NOMO-1 treated with dmso at 0.1 percent for 144 hours (cell line): ENCODE data around the gene SLIT1.

ENCODE experiments used
- DNase-seq: peaks from one replicate; lab custom pipeline; 2025; ENCODE audit not compliant: unreplicated experiment; lab: John Stamatoyannopoulos, UW

SLIT1 gene

DNA sequence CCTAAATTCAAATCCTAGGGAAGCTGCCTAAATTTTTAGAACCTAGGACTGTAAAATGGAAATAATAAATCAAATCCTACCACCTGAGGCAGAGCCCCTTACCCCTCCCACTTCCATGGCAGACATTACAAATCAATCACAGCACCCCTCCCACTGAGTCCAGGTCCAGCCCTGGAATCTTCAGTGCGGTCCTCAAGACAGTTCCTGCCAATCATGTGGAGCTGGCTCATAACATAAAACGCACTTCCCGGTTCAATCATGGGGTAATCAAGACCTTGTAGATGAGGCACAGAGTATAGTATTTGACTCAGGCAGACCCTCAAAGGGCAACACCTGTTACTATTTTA is 157.0 kb downstream of the SLIT1 start:
- no peak for DNase-seq

DNA sequence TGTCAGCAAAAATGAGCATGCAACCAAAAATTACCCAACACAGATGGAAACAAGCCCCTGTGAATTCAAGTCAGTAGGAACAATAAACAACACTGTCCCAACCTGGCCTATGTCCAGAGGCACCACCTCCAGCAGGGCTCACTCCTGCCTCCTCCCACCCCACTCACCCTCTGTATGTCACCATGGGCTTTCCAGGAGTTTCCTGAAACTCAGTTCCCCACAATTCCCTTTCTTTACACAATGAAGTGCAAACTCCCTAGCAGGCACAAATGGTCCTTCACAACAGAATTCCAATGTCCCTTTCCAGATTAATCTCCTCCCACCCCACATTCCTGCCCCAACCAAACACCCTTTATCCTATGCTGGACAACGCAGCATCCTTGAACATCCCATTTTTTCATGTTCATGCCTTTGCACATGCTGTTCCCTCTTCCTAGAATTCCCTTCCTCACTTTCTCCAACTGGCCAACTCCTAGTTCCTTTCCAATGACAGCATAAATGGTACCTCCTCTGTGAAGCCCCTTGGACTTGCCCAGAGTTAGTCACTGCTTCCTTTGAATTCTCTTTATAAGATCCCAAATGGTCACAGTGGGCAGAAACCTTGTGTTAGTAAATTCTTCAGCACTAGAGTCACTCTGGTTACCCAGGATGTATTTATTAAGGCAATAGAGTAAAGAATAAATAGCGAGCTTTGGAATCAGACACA is 157.5 kb downstream of the SLIT1 start:
- no peak for DNase-seq

DNA sequence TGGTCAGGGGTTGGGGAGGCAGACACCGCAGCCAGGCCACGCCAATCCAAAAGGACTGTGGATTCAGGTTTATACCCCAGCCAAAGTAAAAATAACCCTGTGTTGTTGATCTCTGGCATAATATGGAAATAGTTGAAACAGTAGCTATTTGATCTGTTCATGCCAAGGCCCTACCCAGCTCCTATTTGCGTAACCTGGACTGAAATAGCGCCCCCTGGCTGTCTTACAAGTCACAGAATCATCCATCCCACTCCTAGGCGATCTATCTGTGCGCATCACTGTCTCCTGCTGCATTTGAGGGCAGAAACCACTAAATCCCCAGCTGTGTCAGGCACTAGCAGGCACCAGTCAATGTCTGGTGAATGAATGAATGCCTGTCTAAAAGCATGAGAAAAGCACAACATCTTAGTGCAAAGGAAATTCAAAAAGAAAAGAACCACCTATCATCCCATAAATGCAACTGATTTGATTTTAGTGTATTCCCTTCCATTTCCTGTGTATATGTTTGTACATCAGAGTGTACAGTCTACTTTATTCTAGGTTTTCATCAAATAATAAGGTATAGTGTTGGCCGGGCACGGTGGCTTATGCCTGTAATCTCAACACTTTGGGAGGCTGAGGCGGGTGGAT is 160.0 kb downstream of the SLIT1 start:
- peak; percentile 11 for DNase-seq

DNA sequence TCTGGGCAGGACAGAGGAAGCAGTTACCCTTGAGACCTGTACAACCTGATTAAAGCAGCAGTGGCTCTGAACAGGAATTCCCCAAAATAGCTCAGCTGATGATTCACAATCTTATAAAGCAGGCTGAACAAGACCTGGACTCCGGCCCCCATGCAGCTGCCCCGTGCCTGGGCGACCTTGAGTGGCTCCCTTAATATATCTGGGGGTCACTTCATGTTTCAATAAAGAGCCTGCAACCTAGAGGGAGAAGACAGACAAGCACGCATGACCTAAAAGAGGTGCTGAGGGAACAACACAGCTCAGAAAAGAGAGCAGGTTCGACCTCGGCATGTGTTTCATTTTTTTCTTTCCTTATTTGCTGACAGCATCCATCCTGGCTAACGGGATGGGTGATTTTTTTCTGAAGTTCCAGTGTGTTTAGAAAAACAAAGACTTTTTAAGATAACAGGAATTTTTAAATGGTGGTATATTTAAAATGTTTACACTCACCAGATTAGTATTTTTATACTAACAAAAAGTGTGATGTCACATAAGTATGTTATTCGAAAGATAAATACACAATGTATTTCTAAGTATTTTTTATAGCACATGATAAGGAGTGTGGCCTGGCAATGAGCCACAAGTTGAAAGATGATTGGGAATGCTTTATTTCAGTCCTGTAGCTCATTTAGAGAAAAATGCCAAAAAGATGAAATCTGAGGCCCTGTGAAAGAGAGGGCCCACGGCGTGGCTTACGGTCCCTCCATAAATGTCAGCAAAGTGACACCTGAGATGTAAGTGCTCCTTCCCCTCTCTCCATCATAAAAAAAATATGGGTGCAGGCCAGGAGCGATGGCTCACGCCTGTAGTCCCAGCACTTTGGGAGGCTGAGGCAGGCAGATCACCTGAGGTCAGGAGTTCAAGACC is 161.3 kb downstream of the SLIT1 start:
- no peak for DNase-seq

DNA sequence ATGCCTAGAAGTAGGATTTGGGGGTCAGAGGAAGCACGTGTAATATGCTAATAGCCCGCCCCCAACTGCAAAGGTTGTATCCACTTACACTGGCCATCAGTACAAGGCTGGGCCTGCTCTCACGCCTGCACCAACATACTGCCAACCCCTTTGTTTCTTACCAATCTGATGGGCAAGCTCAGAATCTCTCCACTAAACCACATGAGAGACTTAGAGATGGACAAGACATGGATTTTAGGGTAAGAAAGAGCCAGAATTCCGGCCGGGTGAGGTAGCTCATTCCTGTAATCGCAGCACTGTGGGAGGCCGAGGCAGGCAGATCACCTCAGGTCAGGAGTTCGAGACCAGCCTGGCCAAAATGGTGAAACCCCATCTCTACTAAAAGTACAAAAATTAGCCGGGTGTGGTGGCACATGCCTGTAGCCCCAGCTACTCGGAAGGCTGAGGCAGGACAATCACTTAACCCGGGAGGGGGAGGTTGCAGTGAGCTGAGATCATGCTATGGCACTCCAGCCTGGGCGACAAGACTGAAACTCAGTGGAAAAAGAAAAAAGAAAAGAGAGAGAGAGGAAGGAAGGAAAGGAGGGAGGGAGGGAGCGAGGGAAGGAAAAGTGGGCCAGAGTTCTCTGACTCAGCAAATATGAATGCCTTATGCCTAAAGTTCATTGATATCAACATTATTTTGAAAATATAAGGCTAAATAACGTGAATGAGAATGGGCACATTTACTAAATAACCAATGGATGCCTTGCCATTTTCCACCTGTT is 162.2 kb downstream of the SLIT1 start:
- no peak for DNase-seq

DNA sequence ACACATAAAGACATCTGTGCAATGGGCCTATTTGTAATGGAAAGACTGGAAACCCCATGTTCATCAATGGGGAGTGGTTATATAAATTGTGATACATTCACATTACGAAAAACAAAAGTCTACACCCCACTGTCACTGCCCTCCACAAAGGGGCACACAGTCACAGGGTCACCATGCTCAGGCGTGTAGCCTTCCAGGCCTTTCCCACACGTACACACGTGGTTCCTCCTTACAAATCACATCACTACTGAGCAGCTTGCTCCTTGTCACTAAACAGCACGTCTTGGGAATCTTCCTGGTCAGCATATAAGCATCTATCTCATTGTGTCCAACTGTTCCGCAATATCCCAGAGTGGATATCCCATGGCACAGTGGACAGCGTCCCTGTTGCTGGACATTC is 163.1 kb downstream of the SLIT1 start:
- DNase-seq, result no peak

DNA sequence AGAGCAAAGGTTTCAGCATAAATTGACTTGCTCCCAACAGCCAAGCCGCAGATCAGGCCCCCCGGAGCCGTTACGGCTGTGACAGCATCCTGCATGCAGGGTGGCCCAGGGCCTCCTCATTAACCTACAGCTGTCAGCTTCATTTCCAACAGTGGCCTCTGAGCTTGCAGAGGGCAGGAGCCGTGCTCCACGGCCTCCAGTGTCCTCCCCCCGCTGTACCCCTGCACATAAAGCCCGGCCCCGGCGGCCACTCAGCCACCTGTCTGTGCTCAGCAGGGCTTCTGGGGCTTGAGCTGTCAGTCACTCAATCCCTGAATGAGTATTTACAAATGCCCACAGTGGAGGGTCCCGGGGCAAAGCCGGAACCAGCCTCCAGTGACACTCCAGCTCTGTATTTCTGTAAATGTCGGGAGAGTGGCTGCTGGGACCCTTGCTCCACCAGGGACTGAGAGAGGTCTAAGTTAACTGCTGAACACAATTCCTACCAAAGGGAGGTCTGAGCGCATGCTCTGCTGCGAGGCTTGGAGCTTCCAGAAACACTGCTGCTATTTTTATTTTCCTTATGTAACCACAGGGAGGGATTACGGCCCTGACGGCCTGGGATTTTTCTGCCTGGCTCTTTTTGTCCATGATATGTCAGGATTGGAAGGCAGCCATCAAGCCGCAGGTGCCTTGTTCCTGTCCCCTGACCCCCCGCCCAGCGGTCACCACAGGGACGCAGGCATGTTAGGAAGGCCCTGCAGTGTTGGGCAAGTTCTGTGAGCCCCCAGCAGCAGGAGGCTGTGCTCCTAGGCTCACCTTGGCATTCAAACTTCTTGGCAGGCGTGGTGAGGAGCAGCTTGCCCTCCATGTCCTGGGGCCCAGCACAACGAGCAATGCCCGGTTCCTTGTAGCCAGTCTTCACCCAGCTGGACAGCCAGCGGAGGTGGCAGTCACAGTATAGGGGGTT is 165.0 kb downstream of the SLIT1 start:
- no peak for DNase-seq

DNA sequence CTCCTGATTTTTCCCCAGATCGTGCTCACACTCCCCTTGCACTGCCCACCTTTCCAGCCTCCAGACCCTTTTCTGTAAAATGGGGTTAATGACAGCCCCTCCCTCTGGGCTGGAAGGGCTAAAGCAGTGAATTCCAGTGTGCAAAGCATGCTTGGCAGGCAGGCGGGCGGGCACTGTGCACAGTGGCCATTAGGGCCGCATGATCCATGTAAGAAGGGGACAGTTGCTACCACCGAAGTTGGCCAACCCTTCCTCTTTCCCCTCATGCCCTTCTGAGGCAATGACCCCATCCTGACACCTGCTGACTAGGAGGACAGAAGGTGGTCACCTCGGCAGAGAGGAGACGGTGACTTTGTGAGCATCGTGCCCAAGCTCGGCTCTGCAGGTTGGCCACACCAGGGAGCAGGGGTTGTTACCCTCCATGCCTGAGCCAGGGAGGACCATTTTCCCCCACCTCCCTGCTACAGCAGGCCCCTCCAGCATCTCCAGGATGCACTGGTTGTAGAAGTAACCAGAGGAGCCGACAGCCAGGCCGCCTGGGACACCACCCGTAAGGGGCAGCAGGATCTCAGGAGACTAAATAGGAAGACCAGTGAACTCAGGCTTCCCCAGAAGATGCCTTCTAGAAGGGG is 166.4 kb downstream of the SLIT1 start:
- no peak for DNase-seq

DNA sequence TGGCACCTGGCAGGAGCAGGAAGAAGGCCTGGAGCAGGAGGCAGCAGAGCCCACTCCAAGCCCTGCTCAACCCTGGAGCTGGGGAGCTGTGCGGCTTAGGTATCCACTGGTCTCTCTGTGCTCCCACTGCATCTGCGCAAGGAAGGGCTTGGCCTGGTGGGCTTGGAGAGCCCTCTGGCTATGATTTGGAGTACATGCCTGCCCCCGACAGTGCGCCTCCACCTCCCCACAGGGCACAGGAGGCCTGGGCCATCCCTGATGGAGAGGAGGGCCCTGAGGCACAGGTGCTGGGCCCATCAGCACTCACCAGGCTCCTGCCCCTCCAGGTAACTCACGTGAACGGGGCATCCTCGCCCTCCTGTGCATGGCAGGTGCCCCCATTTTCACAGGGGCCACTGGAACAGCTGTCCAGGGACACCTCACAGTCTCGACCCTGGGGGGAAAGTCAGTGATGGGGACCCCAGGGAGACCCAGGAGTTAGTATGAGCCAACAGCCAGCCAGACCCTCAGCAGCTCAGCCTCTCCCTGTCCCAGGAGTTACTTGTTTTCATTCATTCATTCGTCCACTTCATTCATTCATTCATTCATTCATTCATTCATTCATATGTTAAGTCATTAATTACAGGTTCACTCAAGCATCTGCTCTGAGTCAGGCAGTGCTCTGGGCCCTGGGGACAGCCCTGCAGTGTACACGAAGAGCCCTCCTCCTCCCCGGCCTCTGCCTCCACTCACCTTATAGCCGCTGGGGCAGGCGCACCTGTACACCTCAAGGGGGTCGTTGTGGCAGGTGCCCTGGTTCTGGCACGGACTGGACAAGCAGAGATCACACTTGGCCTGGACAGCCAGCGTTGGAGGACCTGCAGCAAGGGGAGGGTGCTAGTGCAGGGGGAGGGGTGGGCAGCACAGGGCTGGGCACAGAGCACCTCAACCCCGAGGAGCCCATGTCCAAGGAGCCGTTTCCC is 167.2 kb downstream of the SLIT1 start:
- no peak for DNase-seq

DNA sequence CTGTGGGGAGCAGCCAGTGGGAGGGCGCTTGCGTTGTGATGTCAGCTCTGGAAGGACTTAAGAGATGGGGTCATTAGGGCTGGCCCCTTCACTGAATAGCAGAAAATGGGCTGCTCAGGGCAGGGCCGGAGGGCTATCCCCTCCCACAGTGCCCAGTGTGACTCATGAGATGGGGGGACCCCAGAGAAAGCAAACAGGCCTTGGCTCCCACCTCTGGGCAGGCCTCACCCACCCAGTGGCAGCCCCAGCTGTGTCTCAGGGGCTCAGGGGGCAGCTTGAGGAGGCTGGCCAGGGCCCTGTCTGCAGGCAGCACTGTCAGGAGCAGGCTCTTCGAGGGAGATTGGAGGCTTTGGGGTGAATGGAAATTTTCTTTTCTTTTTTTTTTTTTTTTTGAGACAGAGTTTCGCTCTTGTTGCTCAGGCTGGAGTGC is 168.3 kb downstream of the SLIT1 start:
- no peak for DNase-seq

DNA sequence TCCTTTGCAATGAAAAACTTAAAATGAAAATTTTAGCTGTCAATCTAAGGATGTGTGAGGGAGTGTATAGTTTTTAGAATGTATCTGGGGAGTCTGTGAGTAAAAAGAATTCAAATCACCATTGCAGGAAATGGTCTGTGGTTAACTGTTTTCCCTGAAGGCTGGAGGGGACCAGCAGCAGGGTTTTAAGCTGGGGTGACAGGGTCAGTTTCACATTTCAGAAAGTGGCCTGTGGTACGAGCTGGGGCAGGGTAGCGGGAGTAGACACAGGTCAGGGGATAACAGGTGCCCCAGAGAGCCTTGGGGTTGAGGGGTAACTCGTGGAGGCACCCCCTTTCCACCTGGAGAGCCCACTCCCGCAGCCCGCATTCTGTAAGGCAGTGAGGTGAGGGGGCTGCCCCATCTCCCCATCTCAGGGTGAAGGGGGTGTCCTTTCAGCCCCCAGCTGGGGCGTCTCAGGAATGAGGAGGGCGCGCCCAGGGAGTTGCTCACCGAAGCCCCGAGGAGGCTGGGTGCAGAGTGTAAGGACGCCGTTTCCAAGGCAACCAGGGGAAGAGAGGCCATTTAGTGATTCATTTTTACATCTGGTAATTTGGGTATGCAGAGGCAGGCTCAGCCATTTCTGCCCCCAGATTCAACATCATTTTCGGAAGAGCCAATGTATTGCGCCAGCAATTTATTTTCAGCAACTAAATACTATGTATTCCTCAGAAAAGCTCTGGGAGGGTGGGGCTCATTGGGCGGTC is 168.9 kb downstream of the SLIT1 start:
- DNase-seq, result no peak

DNA sequence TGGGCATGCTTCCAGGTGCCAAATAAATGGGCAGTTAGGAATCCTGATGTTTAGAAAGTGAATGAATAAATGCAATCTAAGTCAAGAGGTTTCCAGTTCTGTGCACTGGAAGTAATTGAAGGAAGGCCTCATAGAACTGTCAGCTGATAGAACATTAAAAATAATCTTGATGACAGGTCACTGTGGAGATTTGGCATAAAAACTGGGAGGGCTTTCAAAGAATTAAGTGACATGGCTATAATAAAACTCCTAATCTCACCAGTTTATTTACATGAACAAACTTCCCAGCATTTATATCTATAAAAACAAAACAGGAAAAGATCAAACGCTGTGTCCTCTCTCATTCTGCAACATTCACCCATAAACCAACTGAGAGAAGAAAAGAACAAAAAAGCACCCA is 170.5 kb downstream of the SLIT1 start:
- no peak for DNase-seq

DNA sequence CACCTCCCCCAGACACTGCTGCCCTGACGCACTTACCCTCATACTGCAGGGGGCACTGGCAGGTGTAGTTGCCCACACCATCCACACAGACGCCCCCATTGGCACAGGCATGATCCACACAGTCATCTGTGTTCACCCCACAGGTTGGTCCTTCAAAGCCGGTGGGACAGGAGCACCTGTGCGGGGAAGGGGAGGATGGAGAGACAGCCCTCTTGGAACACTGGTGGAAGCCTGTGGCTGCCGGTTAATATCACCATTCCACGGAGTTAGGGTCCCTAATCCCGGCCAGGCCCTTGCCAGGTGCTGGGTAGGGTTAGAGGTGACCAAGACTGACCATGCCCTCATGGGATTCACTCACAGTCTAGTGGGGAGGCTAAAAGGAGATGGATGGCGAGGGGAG is 171.8 kb downstream of the SLIT1 start:
- no peak for DNase-seq

DNA sequence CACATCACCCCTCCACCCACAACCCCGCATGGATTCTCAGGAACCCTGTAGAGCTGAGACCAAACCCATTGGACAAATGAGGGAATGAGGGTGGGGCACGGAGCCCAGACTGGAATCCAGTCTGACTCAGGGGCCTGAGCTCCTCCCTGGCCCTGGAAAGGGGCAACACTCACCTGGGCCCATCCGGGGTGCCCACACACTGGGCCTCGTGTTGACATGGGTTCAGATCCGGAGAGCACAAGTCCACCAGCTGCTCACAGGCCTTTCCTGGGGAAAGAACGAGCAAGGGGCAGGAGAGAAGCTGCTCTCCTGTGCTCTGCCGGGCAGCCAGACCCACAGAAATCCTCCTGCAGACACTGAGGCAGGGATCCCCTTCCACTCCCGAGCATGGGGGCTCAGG is 172.2 kb downstream of the SLIT1 start:
- no peak for DNase-seq

DNA sequence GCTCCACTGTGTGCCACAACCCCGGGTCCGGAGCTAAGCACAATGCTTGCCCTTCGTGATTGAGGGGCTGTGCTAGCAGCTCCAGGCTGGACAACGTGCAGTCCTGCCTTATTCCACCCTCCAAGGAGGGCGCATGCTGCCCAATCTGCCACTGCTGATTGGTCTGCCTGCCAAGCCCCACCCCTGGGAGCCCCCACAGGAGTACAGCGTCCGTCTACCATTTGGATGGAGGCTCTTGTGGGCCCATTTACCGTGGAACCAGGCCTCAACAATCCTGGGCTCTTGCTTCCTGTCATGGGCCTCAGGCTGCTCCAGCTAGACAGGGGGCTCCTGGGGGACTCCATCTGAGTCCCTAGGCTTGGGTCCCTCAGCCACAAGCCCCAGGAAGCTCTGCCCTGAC is 173.3 kb downstream of the SLIT1 start:
- DNase-seq, result no peak

DNA sequence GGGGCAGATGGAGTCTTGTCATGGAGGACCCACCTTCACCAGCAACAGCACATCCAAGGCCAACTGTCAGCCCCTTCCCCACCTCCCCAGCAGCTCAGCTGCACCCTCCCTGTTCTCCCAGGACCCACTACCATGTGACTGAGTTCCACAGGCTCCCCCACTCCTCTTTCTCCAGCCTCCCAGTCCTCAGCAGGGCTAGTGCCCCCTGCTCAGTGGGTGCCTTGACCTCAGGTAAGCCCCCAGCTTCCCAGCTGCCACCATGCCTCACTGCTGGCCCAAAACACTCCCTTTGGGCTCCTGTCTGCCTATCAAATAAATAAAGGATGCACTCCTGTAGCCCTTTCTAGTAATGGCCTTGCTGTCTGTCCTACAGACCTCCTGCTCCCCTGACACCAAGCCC is 174.4 kb downstream of the SLIT1 start:
- DNase-seq, result no peak

DNA sequence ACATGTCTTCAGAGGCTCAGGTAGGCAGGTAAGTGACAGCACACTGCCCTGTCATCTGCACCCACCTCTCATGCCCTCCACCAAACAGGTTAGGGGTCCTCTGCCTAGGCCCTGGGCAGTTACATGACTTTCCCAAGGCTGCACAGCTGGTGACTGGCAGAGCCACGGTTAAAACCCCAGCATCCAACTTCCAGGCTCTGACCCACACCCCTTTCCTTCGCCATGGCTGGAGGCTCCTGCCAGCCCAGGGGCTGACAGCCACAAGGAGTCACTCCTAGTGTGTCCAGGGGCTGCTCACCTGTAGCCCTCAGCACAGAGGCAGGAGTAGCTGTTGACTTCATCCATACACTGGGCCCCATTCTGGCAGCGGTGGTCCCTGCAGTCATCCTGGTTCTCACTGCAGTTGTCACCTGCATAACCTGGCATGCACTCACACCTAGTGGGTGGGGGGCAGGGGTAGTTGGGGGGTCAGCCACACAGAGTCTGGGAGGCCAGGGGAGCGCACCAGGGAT is 175.0 kb downstream of the SLIT1 start:
- DNase-seq, result no peak

DNA sequence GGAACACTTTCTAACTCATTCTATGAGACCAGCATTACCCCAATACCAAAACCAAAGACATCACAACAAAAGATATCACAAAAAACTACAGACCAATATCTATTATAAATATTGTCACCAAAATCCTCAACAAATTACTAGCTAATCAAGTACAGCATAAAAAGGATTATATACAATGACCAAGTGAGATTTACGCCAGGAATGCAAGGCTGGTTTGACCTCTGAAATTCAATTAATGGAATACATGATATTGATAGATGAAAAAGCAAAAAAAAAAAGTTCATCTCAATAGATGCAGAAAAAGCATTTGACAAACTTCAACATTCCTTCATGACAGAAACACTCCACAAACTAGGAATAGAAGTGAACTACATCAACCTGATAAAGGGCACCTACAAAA is 178.3 kb downstream of the SLIT1 start:
- DNase-seq, result no peak
